Mammary epithelial cell (primary cell): Measurements from ENCODE around the gene SEPTIN5.

Experiments
- EZH2 ChIP-seq: IDR thresholded peaks from 2 replicates; pipeline ENCODE4 v1.6.1; 2012; ENCODE audit warnings: low read length, inconsistent platforms, borderline replicate concordance
- TF ChIP-seq, protein P1 (sequence below), 2 donors: IDR thresholded peaks in 1 of 2; conservative IDR thresholded peaks in 1 of 2; 2 replicates each; pipeline ENCODE4 v1.5.1; 2011 to 2012; ENCODE audit warnings: inconsistent platforms in 2 of 2, low read length in 2 of 2, mild to moderate bottlenecking in 2 of 2, control low read depth in 1 of 2, low read depth in 1 of 2; ENCODE audit not compliant: insufficient read depth in 1 of 2; ENCODE audit errors: extremely low read depth in 1 of 2

DNA sequence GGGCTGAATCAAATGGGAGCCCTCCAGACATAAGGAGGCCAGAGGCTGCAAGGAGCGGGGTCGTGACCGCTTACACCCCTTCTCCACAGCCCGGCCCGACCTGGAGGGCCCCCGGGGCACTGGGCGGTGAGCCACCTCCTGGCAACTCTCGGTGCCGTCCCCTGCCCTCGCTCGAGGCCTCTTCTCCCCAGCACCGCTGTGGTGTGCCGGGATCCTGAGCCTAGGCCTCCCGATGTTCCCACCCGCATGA is 8.6 kb downstream of the SEPTIN5 start:
- TF ChIP-seq, protein P1, sequence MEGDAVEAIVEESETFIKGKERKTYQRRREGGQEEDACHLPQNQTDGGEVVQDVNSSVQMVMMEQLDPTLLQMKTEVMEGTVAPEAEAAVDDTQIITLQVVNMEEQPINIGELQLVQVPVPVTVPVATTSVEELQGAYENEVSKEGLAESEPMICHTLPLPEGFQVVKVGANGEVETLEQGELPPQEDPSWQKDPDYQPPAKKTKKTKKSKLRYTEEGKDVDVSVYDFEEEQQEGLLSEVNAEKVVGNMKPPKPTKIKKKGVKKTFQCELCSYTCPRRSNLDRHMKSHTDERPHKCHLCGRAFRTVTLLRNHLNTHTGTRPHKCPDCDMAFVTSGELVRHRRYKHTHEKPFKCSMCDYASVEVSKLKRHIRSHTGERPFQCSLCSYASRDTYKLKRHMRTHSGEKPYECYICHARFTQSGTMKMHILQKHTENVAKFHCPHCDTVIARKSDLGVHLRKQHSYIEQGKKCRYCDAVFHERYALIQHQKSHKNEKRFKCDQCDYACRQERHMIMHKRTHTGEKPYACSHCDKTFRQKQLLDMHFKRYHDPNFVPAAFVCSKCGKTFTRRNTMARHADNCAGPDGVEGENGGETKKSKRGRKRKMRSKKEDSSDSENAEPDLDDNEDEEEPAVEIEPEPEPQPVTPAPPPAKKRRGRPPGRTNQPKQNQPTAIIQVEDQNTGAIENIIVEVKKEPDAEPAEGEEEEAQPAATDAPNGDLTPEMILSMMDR (conservative IDR thresholded peaks at IDR 0.05 in 1 of 2, IDR thresholded peaks at IDR 0.05 in 1 of 2; ENCODE audit: extremely low read depth in 1 of 2, insufficient read depth in 1 of 2, low read depth in 1 of 2, low read length in 2 of 2) = no peak
- TF ChIP-seq EZH2 = no peak
